ENCODE data around the gene NCK2.

NCK2 gene

DNA sequence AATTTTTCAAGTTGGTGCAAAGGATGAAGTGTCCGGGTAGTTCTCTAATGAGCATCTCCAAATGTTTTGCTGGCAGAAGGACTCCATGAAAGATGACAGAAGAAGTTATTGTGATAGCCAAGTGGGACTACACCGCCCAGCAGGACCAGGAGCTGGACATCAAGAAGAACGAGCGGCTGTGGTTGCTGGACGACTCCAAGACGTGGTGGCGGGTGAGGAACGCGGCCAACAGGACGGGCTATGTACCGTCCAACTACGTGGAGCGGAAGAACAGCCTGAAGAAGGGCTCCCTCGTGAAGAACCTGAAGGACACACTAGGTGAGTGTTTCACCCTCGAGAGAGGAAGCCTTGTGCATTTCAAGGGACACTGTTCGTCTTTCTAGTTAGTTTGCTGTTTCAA, 110.3 kb downstream of the NCK2 start:
- no peak for DNase-seq

DNA sequence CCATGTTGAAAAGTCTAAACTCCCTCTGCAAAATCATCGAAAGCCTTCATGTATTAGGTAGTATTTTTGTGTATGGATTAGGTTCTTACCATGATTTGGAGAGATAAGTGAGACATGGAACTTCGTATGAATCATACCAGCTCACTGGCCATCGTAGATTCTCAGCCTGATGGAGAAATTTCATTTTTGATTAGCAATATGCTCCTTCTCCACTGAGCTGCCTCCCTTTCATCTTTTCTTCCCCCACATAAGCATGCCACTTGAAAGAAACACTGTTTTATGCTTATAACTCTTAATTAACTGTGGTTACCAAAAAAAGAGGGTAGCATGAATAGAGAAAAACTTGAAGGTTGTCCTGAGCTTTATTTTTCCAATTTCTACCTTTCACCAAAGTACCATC, 111.9 kb downstream of the NCK2 start:
- no peak for DNase-seq

DNA sequence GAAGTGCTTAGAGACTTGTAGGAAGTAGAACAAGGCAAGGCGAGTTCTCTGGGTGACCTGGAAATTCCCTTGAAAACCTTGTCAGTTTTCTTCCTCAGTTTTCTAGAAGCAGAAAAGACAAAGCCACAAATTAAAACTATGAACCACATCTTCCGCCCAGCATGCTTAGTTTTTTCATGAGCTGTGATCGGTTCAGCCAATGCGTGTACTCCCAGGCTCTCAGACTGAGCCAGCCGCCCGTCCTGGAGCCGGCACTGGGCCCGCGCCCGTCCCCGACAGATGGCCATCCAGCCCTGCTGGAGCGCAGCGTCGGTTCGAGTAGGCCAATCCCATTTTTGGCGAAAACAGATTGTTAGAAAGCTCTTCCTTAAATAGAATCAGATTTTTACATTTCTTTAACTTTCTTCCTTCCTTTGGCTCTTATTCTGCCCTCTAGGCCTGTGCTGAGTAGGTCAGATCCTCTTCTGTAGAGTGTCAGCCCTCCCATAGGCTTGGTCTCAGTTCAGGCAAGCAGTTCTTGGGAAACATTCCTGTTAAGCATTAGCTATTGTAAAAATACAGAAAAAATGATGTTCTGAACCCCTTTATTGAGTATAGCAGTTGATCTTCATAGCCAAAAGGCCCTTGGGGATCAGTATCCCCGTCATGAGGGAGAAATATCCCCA, 112.5 kb downstream of the NCK2 start:
- peak; percentile 46 for DNase-seq

DNA sequence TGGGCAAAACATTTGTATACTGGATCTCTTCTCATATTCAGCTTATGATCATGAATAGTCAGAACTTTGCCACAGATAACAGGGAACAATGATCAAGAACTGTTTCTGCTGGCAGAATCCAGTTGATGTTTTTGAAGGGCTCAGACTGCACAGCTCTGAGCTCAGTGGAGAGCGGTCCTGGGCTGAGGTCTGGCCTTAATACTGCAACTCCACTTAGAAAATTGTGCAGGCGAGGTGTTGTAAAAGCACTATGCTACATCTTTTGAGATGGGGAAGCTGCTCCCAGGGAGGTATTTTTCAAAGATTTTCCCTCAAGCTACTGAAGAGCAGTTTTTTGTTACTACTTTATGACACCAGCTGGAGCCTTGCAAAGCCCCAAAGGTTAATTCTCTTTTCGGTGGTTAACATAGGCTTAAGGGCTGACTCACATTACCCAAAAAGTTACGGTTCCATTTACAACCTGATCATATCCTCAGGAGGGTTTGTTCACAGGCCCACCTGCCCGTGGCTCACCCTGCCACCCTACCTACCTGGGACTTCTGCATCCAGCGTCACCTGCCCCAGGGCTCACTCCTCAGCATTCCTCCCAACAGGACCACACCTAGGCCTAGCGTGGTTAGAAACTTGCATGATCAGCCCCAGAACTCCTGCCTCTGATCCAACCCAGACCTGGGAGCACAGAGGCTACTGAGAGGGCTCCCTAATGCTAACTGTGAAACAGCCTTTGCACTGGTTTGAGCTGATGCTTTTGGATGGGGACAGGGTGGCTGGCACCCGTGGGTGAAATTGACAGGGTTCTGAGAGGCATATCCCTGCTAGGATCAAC, 114.4 kb downstream of the NCK2 start:
- peak; percentile 53 for DNase-seq

DNA sequence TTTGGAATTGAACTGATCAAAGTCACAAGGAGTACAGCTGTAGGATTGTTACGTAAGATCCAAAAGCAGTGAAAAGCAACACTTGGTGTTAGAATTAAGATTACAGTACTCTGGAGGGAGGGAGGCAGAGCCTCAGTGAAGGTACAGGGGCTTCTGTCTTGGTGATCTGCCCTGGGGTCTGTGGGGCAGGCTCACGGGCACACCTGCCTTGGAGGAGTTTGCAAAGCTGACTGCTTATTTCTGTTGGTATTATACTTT, 114.9 kb downstream of the NCK2 start:
- DNase-seq, result no peak

DNA sequence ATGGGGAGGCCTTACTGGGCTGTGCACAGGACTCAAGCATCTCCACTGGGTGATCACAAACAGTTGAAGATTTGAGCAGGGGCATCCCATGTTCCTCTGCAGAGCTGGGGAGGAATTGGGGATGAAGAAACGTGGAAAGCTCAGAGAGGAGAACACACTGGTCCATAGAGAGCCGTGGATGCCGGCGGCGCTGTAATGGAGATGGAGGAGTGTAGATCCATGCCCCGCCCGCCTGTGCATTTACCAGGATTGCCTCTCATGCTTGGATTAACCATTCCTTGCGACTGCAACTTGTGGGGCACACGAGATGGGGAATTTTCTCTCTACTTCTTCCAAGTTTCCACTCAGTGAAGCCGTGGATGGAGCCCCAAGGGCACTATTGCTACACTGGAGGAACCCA, 115.9 kb downstream of the NCK2 start:
- no peak for DNase-seq

DNA sequence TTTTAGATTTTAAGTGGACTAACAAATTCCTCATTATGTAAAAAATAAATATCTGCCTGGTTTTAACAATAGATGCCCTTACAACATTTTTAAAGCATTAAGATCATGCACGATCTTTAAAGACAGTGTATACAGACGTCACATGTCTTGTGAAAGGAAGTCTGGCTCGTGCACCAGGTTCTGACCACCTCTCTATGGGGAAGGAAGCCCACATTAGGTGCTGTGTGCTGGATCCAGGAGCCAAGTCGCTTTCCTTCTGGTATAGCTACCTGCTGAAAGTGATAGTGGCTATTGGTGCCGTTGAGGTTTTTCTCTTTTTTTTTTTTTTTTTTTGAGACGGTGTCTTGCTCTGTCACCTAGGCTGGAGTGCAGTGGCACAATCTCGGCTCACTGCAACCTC, 116.5 kb downstream of the NCK2 start:
- peak; percentile 46 for DNase-seq

DNA sequence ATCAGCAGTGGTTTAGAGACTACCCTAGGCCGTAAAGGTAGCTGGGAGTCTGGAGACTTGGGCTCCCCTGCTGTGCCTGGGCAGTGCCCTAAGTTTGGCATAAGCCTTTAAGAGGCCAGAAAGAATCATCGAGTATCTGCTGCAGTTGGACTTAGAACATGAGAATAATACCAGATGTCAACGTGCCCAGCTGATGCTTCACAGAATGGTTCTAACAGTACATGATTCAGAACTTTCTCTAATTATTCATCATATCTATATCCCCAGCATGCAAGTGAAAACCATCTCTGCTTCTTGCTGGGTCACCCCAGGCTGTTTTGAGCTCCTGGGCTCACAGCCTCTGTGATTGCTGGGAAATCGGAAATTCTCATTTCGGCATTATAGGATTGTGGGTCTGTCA, 118.1 kb downstream of the NCK2 start:
- no peak for DNase-seq

DNA sequence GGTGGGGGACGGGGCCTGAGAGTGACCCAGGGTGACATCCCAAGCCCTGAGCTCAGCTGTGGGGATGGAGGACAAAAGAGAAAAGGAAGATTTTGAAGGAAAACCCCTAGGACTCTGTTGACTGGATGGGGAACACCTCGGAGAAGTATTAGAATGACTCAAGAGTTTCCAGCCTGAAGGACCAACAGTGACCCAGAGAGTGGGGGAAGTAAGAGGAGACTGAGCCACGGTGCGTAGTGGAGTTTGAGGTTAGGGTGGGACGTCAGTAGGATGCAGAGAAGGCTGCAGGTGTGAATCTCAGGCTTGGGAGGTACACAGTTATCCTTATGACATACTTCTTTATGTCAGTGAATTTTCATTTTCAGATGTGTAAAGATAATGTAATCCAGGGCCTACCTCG, 119.5 kb downstream of the NCK2 start:
- no peak for DNase-seq

DNA sequence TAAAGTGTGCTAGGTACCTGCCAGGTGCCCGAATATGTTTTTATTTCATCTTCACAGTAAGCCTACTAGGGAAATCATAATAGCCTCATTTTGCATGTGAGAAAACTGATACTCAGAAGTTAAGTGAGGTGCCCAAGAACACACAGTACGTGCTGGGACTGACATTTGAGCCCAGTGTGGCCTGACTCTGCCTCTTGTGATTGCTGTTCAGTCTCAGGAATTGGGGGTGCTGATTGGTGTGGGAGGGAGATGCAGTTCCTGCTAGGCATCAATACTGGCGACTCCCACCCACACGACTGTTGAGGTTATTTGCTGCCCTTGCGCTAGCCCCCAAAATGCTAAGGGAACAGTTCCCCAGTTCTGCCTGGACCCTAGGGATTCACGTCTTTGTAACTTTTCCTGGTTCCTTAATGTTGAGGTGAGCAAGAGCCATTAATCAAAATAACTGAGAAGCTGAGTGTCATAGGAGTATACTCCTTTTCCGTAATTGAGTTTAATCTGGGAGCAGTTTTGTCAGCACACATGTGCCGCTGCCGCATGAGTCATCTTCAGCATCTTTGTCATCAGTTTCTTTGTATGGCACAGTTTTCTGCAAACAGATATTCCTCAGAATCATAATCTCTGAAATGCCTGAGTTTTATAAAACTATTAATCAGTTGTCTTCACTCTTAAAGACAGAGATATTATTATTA, 120.7 kb downstream of the NCK2 start:
- no peak for DNase-seq

DNA sequence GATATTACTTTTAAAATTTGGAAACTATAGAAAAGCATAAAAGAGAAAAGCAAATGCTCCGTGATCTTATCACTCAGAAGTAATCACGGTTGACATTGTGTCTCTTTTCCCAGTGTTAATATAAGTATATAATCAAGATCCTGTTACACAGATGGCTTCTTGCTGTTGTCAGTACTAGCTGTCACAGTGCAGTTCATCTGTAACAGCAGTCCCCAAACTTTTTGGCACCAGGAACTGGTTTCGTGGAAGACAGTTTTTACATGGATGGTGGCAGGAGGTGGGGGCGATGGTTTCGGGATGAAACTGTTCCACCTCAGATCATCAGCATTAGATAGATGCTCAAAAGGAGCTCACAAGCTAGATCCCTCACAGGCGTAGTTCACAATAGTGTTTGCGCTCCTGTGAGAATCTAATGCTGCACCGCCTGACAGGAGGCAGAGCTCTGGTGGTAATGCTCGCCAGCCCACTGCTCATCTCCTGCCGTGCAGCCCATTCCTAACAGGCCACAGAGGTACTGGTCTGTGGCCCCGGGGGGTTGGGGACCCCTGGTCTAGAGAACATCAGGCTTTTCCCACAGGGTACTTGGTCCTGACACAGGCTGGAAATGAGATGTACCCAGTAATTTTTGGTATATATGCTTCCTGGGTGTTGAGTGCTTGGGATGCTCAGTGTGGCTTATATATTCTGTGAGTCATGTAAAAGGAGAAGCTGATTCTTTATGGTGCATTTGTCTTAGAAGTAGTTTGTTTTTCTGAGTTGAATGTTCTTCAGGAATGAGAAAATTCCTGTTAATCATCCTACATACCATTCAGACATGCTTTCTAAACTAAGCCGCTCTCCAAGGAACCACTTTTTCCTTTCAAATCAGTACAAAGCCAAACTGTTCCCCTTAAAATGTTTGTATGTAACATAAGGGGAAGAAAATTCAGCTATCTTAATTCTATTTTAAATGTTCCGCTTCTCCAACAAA, 121.8 kb downstream of the NCK2 start:
- DNase-seq, result no peak

DNA sequence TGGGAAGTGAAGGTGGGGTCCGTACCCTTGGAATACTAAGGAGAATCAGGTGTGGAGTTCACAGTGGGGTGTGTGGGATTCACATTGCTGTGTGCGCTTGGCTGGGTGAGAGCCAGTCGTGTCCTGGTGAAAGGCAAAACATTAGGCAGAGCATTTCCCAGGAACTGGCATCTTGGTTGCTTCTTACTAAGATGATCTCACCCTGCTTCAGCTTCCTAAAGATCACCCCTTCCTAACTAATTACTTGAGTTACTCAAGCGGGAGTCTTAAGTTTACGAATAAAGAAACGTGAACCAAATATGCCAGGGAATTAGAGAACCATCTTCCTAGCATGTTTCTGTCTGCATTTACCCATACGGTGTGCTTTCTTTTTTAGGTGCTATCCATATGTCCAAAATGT, 122.9 kb downstream of the NCK2 start:
- no peak for DNase-seq

DNA sequence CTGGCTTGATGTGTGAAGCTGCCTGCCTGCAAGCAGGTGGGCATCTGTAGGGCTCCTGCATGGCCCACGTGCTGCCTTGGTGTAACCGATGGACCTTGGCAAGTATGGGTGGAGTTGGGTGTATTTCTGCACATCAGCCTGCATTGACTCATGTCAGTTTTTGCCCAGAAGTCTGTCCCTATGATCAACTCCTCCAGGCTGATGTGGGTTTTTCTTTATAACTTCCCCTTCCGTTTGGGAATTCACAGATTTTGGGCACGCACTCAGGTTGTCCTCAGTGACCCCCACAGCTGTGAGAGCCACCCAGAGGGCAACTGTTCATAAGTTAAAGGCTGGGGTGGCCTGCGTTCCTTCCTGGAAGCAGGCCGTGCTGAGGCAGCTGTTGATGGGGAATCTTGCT, 123.3 kb downstream of the NCK2 start:
- DNase-seq, result no peak

DNA sequence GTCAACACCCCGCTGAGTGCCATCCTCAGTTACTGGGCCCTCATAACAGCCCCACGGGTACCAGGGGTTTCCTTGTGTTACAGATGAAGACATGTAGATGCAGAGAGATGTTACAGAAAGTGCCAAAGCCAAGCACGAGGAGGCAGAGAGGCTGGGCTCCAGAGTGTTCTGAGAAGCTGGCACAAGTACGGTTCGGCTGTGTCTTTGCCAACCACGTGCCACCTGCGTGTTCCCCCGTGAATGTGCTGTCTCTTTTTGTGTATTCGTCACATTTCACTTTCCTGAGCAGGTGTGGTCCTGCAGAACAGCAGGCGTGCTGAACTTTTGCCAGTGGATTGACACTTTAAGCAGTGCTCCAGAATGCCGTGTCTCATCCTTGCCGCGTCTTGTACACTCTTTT, 124.6 kb downstream of the NCK2 start:
- DNase-seq, result no peak

DNA sequence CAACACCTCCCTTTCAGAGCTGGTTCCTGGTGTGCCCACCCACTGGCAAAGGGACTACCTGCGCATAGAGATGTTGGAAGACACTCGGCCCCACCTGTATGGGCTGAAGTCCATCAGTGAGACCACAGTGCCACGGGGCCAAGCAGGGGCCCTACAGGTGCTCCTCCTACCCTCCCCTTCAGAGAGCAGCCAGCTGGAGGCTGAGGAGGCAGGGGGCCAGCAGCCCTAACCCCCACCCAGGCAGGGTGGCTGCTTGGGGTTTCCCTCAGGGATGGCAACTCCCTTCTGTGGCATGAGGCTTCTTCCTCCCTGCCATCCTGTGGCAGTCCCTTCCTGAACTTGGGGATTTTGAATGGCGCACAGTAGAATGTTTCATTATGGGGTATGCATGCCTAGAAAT, 125.3 kb downstream of the NCK2 start:
- DNase-seq, result no peak

DNA sequence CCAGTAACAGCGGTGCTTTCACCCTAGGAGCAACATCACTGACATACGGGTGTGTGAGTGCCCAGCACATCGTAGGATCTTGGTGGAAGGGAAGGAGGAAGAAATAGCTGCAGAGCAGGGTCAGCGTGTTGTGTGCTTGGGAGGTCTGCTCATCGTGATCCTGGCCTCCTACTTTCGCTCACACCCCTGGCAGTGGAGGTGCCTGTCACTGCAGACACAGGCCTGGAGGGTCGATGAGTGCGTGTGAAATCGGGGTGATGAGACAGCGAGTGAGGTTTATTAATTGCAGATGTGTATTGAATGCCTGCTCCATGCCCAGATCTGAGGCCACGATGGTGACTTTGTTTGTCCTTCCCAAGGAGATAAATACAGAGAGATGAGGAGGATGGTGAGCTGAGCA, 126.1 kb downstream of the NCK2 start:
- no peak for DNase-seq

DNA sequence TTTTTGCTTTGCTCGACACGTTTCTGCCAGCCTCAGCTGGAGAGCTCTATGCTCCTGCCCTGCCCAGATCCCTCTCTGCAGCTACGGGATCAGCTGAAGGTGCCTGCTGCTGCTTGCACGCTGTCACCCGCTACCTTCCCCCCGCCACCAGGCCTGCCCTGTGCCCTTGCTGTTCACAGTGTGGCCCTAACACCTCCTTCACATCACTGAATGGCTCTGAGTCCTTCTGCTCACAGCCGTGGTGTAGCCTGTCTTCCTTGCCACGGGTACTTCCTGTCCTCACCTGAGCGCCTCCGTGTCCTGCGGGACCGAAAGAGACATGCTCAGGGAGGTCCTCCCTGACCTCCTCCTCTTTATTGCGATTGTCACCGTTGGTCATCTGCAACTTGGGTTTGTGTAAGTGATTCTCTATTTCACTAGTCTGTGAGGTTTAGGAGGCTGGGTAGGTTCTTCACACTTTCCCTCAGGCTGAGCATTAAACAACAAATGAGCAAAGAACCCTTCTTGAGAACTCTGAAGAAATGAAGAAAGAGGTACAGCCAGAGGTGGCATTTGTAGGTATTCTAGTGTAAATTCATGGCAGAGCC, 127.5 kb downstream of the NCK2 start:
- peak; percentile 41 for DNase-seq

DNA sequence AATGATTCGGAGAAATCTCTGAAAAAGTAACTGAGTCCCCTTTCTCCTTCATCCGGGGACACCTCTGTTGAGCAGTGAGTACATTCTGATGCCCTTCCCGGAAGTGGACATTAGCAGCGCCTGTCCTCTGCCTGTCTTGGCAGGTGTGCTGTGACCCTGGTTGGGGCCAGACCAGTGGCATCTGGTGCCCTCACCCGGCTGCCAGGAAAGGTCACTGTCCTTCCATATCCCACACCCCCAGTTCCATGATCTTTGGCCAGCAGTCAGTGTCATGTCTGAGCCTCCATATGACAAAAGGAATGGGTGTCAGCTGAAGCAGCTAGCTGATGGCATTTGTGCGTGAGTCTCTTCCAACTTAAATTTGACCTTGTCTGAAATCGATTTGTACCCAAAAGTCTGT, 128.1 kb downstream of the NCK2 start:
- DNase-seq, result no peak

DNA sequence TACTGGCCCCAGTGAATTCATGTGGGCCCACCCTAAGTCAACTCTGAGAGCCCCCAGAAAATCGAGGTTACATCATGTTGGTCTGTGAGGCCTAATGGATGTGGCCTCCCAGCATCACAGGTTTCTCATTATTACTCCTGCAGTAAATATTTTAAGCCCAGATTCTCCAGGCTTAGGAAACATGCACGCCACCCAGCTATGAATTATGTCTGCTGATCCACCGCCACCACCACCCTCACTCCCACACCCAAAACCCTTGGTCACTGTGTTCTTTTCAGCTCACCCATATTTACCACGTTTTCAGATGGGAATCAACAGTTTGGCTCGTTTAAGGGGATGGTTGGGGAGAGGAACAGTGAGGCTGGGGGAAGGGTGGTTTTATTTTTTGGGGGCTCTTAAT, 128.6 kb downstream of the NCK2 start:
- DNase-seq, result no peak

DNA sequence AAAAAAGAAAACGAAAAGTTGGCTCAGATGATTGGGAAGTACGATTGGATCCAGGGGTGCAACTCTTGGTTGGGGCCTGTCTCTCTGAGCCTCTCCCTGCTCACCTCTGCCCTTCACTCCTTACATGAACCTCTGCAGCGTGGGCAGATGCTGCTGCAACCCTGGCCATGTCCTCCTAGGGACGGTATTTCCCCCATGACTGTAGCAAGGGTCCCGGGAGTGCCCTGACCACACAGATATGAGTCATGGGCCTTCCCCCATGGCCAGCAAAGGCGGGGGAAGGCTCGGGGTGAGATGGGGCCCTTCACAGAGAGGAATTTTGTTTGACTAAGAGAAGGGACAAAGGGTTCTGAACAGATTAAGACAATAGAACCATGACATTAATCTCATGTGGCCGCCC, 129.0 kb downstream of the NCK2 start:
- peak; percentile 44 for DNase-seq

DNA sequence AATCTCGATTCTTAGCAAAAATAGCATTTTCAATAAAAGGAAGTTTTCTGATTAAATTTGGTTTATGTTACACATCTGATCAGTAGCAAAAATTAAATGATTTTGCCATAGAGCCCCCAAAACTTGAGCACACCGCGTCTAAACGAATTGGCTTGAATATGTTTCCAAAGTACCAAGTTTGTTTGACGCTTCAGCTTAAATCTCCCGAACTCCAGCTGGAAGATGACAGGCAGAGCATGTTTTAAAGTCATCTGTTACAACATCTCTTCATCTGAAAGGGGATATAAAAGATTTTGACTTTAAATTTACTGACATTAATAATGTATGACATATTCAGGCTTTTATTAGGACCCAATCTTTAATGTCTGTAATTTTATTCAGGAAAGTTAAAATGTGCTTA, 129.8 kb downstream of the NCK2 start:
- no peak for DNase-seq

DNA sequence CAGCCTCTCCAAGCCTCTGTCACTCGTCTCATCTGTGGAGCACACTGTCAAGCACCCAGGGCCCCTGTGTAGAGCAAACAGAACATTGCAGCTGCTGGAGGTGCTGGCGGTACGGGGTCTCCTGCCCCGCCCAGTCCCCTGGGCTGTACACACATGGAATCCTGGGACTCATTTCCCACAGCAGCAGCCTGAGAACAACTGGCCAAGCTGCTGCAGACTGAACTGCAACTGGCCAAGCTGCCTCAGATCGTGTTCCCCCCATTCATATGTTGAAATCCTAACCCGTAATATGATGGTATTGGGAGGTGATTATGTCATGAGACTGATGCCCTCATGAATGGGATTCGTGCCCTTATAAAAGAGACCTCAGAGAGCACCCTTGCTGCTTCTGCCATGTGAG, 130.5 kb downstream of the NCK2 start:
- no peak for DNase-seq

DNA sequence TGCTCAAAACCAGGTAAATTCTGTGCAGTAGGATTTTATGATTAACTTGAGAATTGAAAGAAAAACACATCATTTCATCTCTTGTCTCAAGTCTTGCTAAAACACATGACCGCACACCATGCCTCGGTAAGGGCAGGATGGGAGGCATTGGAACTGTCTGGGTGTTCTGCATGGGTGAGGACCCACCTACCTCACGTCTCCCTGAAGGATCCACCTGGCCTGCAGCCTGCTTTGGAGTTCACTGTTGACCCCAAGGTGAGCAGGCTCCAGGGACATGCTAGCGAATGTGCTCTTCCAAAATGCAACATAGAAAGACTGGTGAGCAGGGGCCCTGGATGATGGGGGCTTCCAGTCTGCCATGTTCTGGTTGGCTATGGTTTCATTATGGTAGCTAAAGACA, 131.5 kb downstream of the NCK2 start:
- DNase-seq, result no peak

Measured in CD4-positive, alpha-beta T cell treated with Interleukin-6 for 4 hours (primary cell).